Neural cell (in vitro differentiated cells): ENCODE measurements around the gene YY1AP1. TPM values are rescaled to one million over a fixed set of nuclear protein-coding genes. Genes with fewer than 3 reads are reported as not detected.
"Not testable (repeated sequence)": the region's sequence is repeated elsewhere in the genome, so short reads cannot be mapped to it uniquely, and the experiment has no call there.

ENCODE experiments used
- H2AFZ ChIP-seq: fragments of 200-600, 300-800 bp; sonication (generic), shearing (Covaris generic); 2 replicates; pipeline ENCODE4 v1.6.0; 2014; ENCODE audit warnings: low read depth, mild to moderate bottlenecking, antibody characterized with exemption, low read length, moderate library complexity
- H3F3A ChIP-seq: fragments of 200-600 bp; shearing (Covaris generic); 2 replicates; pipeline ENCODE4 v1.6.1; 2016; ENCODE audit warnings: mild to moderate bottlenecking, moderate library complexity, mixed read lengths, antibody characterized with exemption, low read length; ENCODE audit not compliant: insufficient read depth, poor library complexity, severe bottlenecking
- H3K27ac ChIP-seq: fragments of 200-600, 300-800 bp; sonication (generic), shearing (Covaris generic); 2 replicates; pipeline ENCODE4 v1.5.1; 2014; ENCODE audit warnings: mild to moderate bottlenecking, low read length, moderate library complexity
- H3K27me3 ChIP-seq: fragments of 300-800, 200-600 bp; sonication (generic), shearing (Covaris generic); 2 replicates; pipeline ENCODE4 v1.6.0; 2014; ENCODE audit warnings: mild to moderate bottlenecking, low read depth, low read length, moderate library complexity; ENCODE audit not compliant: insufficient read depth
- H3K36me3 ChIP-seq: fragments of 300-800, 200-600 bp; sonication (generic), shearing (Covaris generic); 2 replicates; pipeline ENCODE4 v1.5.1; 2014; ENCODE audit warnings: mild to moderate bottlenecking, antibody characterized with exemption, low read length, moderate library complexity; ENCODE audit not compliant: insufficient read depth
- H3K4me2 ChIP-seq: fragments of 300-800, 200-600 bp; sonication (generic), shearing (Covaris generic); 2 replicates; pipeline ENCODE4 v1.6.0; 2014; ENCODE audit warnings: mild to moderate bottlenecking, low read length
- H3K4me3 ChIP-seq: fragments of 300-800, 200-600 bp; sonication (generic), shearing (Covaris generic); 2 replicates; pipeline ENCODE4 v1.5.1; 2014; ENCODE audit warnings: mild to moderate bottlenecking, low read length, moderate library complexity
- H3K79me2 ChIP-seq: fragments of 200-600 bp; shearing (Covaris generic); replicated peaks from 2 replicates; pipeline ENCODE4 v1.6.0; 2014; ENCODE audit warnings: mild to moderate bottlenecking, low read length, moderate library complexity; ENCODE audit not compliant: insufficient read depth
- H3K9ac ChIP-seq: fragments of 300-800, 200-600 bp; sonication (generic), shearing (Covaris generic); 2 replicates; pipeline ENCODE4 v1.6.1; 2016; ENCODE audit warnings: mild to moderate bottlenecking, low read length, mixed read lengths
- H3K9me2 ChIP-seq: fragments of 200-600 bp; shearing (Covaris generic); 2 replicates; pipeline ENCODE4 v1.6.1; 2016; ENCODE audit warnings: mild to moderate bottlenecking, low read length, mixed read lengths; ENCODE audit not compliant: insufficient read depth
- H3K9me3 ChIP-seq: fragments of 200-600, 300-800 bp; sonication (generic), shearing (Covaris generic); 2 replicates; pipeline ENCODE4 v1.6.1; 2016; ENCODE audit warnings: mild to moderate bottlenecking, mixed run types, low read length, moderate library complexity, mixed read lengths
- H4K20me1 ChIP-seq: fragments of 200-600 bp; shearing (Covaris generic); 2 replicates; pipeline ENCODE4 v1.6.1; 2016; ENCODE audit warnings: mild to moderate bottlenecking, mixed run types; ENCODE audit not compliant: insufficient read depth
- EP300 ChIP-seq: fragments of 450-650 bp; conservative IDR thresholded peaks from 2 replicates; pipeline ENCODE4 v1.6.1; 2014; ENCODE audit warnings: antibody characterized with exemption, mild to moderate bottlenecking, moderate library complexity; ENCODE audit not compliant: poor library complexity, severe bottlenecking
- EZH2 ChIP-seq: fragments of 200-600, 300-800 bp; shearing (Covaris generic), sonication (generic); IDR thresholded peaks from 2 replicates; pipeline ENCODE4 v1.6.1; 2014; ENCODE audit warnings: antibody characterized with exemption, low read length, borderline replicate concordance, mild to moderate bottlenecking; ENCODE audit not compliant: insufficient read depth, poor library complexity, severe bottlenecking
- MXI1 ChIP-seq: fragments of 450-650 bp; conservative IDR thresholded peaks from 2 replicates; pipeline ENCODE4 v1.6.1; 2014; ENCODE audit warnings: antibody characterized with exemption, mild to moderate bottlenecking; ENCODE audit not compliant: poor library complexity, severe bottlenecking
- POLR2AphosphoS5 ChIP-seq: IDR thresholded peaks from 2 replicates; pipeline ENCODE4 v1.6.1; 2012
- RAD21 ChIP-seq: fragments of 450-650 bp; conservative IDR thresholded peaks from 2 replicates; pipeline ENCODE4 v1.6.1; 2014; ENCODE audit warnings: antibody characterized with exemption, mild to moderate bottlenecking, moderate library complexity
- SMC3 ChIP-seq: fragments of 450-650 bp; conservative IDR thresholded peaks from 2 replicates; pipeline ENCODE4 v1.6.1; 2014; ENCODE audit warnings: antibody characterized with exemption, mild to moderate bottlenecking, moderate library complexity; ENCODE audit not compliant: poor library complexity
- TAF1 ChIP-seq: IDR thresholded peaks from 2 replicates; pipeline ENCODE4 v1.6.1; 2012; ENCODE audit warnings: low read depth
- polyA plus RNA-seq: library from polyadenylated mRNA; depleted of rRNA; stranded (reverse); fragments of >200 nt; gene quantifications from 2 replicates; pipeline ENCODE4 v1.2.3, GENCODE V29; 2014
- TF ChIP-seq, protein P1 (sequence below): fragments of 450-650 bp; IDR thresholded peaks from 2 replicates; pipeline ENCODE4 v1.5.1; 2014; ENCODE audit warnings: antibody characterized with exemption, mild to moderate bottlenecking, moderate library complexity; ENCODE audit not compliant: poor library complexity, severe bottlenecking
- TF ChIP-seq, protein P2 (sequence below): IDR thresholded peaks from 2 replicates; pipeline ENCODE4 v1.6.1; 2012; ENCODE audit warnings: borderline replicate concordance

Gene YY1AP1
- polyA plus RNA-seq, 1 donor from 2014 or later: 44.0 TPM

DNA sequence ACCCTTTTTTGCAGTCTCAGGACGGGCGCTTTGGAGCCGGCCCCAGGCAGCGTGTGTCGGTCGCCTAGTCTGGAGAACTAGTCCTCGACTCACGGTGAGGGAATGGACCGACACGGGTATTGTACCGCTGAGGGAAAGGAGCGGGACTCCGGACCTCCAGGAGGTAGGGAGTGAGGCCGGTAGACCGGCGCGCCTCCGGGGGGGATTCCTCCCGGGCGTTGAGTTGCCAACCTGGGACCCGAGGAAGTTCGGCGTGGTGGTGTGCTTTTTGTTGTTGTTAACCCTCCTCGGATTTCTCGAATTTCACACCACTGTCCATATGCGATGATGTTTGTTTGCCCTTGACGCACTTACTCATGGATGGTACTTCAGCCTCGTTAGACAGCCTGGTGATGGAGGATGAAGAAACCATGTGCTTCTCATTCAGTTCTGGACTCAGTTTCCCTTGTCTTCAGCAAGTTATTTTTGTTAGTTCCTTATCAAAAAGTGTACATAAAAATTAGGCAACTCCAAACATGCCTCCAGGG, 570 bp upstream of the YY1AP1 start, which contains the start of gene DAP3:
Gene DAP3, plus strand, starts transcription at position 11 of the 527 bp plus-strand sequence. CDS start 20,689 bp downstream, outside the sequence.
- peak within 1 kb of the TSS; percentile 95 for H3K4me3 ChIP-seq
- not testable (repeated sequence) for H3K4me2 ChIP-seq, H3K9me3 ChIP-seq, H4K20me1 ChIP-seq, H3K9me2 ChIP-seq, H3K27me3 ChIP-seq, H3F3A ChIP-seq, H3K36me3 ChIP-seq
- peak within 1 kb of the TSS; percentile 97 for H3K27ac ChIP-seq
- TF ChIP-seq RAD21: peak; percentile 27
- TF ChIP-seq MXI1: peak; percentile 83
- H2AFZ ChIP-seq: peak within 1 kb of the TSS; percentile 92
- H3K9ac ChIP-seq: peak within 1 kb of the TSS; percentile 98
- H3K79me2 ChIP-seq: peaks cover 52% of the 10 kb centered on the region

DNA sequence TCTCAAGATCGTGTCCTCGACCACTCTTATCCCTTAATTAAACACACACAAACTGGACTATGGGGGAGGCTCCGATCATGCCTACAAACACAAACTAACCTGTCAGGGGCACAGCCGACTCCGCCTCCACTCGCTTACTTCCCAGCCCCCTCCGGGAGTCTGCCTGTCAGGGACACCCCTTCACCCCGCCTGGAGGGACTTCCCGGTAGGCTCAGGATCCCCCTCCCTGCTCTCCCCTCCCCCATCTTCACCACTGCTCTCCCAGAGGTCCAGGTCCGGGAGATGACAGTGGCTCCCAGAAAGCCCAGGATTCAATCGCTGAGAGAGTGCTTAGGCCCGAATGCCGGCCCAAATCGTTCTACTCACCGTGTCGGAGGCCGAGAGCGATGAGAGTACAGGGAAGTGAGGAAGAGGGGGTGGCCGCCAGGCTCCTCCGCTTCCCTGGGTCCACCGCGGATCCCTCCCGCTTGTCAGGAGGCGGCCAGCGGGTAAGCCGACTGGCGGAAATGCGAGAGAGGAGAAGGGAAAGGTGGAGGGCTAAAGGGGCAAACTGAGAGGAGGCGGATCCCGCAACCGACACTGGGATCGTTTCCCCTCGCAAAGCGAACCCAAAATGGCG, 760 bp downstream of the YY1AP1 start:
- Histone ChIP-seq H3K4me3 (peak overlapping the region; percentile 95), H3K9ac (peak overlapping the region; percentile 98), H3K27ac (peak overlapping the region; percentile 97), H2AFZ (peak overlapping the region; percentile 92), H3K79me2 (peaks cover 63% of the 10 kb centered on the region)
- H3K36me3 ChIP-seq, H3K27me3 ChIP-seq, H3K9me3 ChIP-seq, H3K9me2 ChIP-seq, H3K4me2 ChIP-seq, H4K20me1 ChIP-seq, H3F3A ChIP-seq: not testable (repeated sequence)

DNA sequence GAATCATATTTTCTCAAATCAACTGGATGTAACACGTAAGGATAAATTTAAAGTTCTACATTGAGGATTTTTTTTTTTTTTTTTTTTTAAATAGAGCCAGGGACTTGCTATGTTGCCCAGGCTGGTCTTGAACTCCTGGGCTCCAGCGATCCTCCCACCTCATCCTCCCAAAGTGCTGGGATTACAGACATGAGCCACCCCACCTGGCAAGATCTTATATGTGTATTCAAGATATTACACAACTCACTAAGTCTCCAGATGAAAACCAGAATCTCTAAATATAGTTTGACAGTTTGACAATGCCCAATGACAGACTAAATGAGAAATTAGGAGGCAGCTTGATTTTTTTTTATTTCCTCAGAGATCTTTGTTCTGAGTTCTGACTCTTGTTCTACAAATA, 6.8 kb downstream of the YY1AP1 start:
- Histone ChIP-seq H3K4me2 (no peak overlapping the region), H3K36me3 (no peaks in the 10 kb centered on the region), H4K20me1 (no peaks in the 10 kb centered on the region), H3K9me3 (no peaks in the 10 kb centered on the region), H3F3A (no peaks in the 10 kb centered on the region), H3K9ac (no peak overlapping the region), H3K4me3 (no peak overlapping the region), H3K79me2 (peaks cover 70% of the 10 kb centered on the region), H2AFZ (no peak overlapping the region), H3K9me2 (no peaks in the 10 kb centered on the region), H3K27ac (no peak overlapping the region), H3K27me3 (no peaks in the 10 kb centered on the region)
- TF ChIP-seq, protein P1, sequence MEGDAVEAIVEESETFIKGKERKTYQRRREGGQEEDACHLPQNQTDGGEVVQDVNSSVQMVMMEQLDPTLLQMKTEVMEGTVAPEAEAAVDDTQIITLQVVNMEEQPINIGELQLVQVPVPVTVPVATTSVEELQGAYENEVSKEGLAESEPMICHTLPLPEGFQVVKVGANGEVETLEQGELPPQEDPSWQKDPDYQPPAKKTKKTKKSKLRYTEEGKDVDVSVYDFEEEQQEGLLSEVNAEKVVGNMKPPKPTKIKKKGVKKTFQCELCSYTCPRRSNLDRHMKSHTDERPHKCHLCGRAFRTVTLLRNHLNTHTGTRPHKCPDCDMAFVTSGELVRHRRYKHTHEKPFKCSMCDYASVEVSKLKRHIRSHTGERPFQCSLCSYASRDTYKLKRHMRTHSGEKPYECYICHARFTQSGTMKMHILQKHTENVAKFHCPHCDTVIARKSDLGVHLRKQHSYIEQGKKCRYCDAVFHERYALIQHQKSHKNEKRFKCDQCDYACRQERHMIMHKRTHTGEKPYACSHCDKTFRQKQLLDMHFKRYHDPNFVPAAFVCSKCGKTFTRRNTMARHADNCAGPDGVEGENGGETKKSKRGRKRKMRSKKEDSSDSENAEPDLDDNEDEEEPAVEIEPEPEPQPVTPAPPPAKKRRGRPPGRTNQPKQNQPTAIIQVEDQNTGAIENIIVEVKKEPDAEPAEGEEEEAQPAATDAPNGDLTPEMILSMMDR: no peak
- TF ChIP-seq TAF1 (no peak), MXI1 (no peak), EP300 (no peak), POLR2AphosphoS5 (no peak), EZH2 (no peak), SMC3 (no peak)
- TF ChIP-seq, protein P2, sequence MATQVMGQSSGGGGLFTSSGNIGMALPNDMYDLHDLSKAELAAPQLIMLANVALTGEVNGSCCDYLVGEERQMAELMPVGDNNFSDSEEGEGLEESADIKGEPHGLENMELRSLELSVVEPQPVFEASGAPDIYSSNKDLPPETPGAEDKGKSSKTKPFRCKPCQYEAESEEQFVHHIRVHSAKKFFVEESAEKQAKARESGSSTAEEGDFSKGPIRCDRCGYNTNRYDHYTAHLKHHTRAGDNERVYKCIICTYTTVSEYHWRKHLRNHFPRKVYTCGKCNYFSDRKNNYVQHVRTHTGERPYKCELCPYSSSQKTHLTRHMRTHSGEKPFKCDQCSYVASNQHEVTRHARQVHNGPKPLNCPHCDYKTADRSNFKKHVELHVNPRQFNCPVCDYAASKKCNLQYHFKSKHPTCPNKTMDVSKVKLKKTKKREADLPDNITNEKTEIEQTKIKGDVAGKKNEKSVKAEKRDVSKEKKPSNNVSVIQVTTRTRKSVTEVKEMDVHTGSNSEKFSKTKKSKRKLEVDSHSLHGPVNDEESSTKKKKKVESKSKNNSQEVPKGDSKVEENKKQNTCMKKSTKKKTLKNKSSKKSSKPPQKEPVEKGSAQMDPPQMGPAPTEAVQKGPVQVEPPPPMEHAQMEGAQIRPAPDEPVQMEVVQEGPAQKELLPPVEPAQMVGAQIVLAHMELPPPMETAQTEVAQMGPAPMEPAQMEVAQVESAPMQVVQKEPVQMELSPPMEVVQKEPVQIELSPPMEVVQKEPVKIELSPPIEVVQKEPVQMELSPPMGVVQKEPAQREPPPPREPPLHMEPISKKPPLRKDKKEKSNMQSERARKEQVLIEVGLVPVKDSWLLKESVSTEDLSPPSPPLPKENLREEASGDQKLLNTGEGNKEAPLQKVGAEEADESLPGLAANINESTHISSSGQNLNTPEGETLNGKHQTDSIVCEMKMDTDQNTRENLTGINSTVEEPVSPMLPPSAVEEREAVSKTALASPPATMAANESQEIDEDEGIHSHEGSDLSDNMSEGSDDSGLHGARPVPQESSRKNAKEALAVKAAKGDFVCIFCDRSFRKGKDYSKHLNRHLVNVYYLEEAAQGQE: no peak
